ENCODE results near the gene NOTCH4.
"Not testable (repeated sequence)": the region's sequence is repeated elsewhere in the genome, so short reads cannot be mapped to it uniquely, and the experiment has no call there.

Gene NOTCH4

DNA sequence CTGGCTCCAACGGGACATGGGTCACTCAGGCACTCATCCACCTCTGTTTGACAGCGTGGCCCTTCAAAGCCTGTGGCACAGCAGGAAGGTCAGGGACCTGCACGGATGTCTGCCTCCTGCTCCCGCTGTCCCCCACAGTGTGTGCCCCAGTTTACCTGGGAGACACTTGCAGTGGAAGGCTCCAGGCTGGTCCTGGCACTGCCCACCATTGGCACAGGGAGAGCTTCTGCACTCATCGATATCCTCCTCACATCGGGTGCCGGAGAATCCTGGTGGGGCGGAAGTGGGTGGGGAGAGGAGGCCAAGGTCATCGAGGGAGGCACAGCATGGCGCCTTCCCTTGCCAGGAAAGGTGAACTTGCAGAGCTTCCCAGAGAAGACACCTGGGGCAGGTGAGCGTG lies 6.9 kb downstream of the NOTCH4 start:
- no peak for DNase-seq

DNA sequence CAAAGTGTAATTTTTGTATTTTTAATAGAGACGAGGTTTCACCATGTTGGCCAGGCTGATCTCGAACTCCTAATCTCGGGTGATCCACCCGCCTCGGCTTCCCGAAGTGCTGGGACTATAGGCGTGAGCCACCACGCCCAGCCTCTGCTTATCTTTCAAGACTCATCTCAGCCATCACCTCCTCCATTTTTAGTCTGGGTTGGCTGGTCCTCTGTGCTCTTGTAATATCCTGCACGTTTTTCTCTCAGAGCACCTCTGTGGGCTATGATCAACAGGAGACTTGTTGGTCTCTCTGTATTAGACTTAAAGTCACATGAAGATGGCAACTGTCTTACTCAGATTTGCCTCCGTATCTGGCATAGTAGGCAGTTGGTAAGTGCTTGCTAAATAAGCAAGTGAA lies 7.6 kb downstream of the NOTCH4 start:
- no peak for DNase-seq

DNA sequence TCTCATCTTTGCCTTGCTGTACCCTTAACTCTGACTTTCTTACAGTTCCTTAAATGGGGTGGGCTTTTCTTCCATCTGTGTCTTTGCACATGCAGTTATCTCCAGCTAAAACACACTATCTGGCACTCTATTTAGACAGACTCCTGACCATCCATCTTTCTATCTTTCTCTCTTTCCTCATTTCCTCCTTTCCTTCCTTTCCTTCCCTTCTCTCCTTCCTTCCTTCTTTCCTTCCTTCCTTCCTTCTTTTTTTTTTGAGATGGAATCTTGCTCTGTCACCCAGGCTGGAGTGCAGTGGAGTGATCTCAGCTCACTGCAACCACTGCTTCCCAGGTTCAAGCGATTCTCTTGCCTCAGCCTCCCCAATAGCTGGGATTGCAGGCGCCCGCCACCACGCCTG lies 8.2 kb downstream of the NOTCH4 start:
- DNase-seq = no peak

DNA sequence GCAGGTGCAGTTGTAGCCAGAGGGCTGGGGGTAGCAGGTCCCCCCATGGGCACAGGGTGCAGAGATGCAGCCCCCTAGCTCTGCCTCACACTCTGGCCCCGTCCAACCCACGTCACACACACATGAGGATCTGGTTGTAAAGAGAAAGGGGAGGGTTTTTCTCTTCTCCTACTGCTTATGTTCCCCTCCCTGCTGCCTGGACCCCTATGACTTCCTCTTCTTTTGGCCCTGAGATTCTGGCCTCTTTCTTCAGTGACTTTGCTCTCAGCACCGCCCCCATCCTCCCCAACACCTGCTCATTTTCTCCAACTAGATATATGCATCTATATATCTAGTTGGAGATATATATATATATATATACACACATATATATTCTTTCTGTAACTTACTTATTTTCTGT lies 9.7 kb downstream of the NOTCH4 start:
- no peak for DNase-seq

DNA sequence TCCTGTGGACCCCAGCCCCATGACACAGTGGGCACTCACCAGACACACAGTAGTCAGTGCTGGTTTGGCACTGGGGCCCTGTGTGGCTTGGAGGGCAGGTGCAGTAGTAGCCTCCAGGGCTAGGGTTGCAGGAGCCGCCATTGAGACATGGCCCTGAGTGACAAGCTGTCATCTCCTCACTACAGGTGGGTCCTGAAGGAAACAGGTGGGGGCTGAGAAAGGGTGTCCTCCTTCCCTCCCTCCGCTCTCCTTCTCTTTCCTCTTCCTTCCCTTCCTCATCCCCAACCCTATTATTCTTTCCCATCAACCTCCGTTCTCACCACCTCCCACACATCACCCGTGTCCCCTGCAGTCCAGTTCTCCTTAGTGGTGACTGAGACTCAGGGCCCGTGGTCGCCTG lies 10.2 kb downstream of the NOTCH4 start:
- DNase-seq = no peak

DNA sequence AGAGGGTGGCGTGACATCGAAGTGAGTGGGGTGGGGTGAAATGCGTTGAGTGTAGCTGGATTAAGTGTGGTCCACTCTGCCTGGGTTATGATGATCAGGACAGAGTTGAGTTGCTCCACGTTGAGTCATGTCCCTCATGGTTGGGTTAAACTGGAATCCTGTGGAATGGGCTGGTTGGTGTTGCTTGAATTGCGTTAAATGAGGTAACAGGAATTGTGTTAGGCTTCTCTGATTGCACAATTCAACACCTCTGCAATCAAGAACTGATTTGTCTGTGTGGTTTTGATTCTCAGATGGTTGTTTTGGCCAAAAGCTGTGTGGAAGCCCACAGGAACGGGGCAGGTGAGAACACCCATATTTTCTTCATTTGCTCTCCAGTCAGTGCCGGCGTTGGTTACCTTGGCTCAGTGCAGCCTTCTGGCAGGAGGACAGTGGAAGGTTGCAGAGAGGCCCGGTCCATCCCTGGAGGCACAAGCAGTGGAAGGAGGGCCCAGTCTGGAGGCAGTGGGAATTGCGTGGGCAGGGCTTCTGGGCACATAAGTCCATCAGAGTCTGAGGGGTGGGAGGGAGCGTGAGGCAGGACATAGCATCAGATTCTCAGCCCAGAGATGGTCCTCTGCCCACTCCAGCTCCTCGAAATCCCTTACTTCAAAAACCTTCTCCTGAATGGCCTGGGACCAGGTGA lies 11.6 kb downstream of the NOTCH4 start:
- no peak for DNase-seq

DNA sequence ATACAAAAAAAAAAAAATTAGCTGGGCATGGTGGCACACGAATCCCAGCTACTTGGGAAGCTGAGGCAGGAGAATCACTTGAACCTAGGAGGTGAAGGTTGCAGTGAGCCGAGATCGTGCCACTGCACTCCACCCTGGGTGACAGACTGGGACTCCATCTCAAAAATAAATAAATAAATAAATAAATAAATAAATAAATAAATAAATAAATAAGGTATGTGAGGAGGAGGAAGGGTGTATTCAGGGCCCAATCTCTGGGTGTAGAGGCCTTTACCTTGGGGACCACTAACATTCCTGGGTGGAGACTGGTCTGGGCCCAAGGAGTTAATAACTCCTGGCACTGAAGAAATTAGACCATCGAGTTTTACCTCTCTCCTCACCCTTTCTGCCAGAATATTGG lies 12.4 kb downstream of the NOTCH4 start:
- not testable (repeated sequence) for DNase-seq

DNA sequence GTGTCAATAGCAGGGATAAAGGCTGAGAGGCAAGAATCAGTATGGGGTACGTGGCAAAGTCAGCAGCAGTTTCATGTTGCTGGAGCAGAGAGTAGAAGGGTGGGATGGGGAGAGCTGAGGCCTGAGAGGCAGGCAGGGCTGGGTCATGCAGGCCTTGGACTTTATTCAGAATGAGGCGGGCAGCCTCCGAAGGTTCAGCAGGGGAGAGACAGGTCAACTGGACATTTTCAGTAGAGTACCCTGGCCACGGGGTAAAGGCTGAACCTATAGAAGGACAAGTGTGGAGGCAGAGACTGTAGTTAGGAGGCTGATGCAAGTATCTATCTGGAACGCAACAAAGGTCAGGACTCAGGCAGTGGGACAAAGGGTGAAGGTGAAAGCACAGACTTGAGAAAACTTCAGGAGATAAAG lies 13.7 kb downstream of the NOTCH4 start:
- DNase-seq = no peak

DNA sequence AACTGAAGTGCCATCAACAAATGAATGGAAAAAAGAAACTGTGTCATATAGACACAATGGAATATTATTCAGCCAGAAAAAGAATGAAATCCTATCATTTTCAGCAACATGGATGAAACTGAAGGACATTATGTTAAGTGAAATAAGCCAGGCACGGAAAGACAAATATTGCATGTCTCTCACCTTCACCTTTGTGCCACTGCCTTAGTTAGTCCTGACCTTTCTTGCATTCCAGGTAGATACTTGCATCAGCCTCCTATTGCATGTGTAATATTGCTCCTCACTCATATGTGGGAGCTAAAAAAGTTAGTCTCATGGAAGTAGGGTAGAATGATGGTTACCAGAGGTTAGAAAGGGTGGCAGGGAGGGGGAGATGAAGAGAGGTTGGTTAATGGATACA lies 14.9 kb downstream of the NOTCH4 start:
- DNase-seq = no peak

DNA sequence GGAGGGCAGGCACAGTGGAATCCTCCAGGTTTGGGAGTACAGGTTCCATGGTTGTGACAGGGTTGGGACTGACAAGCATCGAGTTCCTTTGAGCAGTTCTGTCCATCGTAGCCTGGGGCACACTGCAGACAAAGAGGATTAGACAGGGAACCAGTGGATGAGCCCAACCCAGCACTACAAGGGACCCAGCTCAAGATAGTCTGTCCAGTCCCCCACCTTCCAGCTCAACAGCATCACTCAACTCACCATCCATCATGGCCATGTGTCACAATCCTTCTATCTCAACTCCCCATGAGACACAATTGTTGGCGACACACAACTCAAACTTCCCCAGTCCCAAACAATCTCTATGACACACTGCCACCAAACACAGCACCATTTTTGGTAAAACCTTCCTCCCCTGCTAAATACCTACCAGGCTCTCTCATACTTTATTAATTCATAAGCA lies 19.6 kb downstream of the NOTCH4 start:
- no peak for DNase-seq

DNA sequence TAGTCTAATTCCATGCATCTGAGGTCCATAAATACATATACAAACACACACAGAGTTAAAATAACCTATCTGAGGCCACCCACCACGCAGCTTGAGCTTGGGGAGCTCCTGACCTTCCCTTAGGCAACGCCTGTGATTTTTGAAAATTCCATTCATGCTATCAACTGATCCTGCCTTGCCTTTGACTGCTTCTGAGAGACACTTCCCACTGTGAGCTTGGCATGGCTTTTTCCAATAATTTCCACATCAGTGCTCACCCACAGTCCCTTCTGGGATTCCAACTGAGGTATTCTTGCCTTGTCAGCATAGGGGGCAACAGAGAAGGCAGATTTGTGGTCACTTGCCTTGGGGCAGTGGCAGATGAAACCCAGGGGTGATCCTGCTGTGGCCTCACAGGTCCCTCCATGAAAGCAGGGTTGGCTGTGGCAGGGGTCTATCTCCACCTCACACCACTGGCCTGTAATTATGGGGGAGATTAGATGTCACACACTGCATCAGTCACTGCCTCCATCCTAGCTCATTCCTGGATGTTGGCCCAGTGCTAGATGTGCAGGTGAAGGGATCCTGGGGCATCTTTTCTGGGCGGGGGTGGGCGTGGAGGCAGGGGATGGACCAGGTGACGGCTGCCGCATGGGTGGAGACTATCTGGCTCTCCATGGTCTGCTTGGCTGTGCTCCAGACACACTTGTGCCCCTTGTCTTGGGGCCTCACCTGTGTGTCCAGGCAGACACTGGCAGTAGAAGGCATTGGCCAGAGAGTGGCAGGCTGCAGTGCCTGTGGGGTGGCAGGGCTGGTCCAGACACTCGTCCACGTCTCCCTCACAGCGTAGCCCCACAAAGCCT lies 20.2 kb downstream of the NOTCH4 start:
- DNase-seq = no peak

DNA sequence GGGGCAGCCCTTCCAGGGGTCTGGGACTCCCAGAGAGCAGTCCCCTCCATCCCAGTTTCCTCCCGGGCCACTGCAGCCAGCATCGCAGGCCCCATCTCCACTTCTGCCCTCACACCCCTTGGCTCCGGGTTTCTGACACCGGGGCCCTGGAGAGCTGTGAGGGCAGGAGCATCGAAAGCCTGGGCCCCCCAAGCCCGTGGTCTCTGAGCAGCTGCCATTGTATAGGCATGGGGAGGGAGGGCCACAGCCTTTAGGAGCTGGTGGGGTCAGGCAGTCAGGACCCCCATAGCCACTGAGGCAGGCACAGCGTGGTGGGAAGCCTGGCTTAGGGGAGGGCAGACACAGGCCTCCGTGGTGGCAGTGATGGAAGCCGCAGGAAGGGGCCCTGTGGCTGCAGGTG lies 21.7 kb downstream of the NOTCH4 start:
- DNase-seq = no peak

DNA sequence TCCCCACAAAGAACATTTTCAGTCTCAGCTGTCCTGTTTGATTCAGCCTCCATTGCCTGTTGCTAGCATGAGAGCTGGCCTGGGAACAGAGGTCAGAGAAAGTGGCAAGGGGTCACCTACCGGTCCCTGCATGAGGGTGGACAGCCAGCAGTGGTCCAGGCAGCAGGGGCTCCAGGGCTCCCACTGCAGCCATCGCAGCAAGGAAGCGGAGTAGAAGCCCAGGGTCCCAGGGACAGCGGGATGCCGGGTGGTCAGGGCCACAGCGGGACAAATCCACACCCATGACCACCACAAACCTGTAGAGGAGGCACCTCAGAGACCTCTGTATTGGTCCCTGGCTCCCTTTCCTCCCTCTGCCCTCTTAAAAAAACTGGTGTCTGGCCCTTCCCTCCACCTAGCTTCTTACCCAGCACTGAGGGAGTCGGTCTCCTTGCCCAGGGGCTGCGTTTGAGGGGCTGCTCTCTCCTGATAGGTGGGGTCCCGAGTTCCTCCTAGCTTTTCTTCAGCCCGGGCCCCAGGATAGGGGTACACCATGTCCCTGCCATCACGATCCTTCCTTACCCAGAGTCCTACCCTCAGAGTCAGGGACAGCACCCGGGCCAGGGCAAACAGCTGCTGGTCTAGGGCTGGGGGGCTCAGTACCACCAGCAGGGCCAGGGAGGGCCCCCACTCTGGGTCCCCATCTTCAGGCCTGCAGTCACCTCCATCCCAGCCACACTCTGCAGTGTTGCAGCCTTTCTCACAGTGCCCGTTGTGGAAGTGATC lies 23.0 kb downstream of the NOTCH4 start:
- no peak for DNase-seq

DNA sequence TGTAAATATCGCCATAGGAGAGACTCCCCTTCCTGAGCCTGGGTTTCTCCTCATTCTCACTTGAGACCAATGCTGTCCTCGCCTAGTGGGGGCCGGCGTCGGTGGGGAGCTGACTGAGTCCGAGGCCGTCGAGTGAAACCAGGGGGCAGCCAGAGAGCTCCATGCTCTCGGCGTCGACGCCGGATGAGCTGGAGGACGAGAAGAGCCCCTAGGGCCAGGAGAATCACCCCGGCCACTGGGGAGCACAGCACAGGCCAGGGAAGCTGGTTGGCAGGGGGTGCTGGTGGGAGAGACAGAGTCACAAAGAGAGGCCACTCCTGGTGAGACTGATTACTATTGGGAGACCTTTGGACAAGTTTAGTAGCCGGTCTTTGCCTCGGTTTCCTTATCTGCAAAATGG lies 25.0 kb downstream of the NOTCH4 start:
- no peak for DNase-seq

DNA sequence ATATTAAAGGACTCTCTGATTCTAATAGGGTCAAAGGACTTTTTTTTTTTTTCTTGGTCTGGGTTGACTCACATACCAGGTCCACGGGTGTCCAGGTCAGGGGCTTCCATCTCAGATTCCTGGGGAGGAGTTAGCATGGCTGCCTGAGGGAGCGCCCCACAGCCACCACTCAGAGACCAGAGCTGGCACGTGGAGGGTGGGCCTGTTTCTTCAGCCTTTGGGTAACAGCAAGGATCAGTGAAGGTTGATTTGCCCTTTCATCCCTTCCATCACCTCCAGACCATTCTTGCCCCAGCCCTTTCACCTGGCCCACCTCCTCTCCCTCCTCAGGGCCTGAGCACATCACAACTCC lies 25.5 kb downstream of the NOTCH4 start:
- no peak for DNase-seq

DNA sequence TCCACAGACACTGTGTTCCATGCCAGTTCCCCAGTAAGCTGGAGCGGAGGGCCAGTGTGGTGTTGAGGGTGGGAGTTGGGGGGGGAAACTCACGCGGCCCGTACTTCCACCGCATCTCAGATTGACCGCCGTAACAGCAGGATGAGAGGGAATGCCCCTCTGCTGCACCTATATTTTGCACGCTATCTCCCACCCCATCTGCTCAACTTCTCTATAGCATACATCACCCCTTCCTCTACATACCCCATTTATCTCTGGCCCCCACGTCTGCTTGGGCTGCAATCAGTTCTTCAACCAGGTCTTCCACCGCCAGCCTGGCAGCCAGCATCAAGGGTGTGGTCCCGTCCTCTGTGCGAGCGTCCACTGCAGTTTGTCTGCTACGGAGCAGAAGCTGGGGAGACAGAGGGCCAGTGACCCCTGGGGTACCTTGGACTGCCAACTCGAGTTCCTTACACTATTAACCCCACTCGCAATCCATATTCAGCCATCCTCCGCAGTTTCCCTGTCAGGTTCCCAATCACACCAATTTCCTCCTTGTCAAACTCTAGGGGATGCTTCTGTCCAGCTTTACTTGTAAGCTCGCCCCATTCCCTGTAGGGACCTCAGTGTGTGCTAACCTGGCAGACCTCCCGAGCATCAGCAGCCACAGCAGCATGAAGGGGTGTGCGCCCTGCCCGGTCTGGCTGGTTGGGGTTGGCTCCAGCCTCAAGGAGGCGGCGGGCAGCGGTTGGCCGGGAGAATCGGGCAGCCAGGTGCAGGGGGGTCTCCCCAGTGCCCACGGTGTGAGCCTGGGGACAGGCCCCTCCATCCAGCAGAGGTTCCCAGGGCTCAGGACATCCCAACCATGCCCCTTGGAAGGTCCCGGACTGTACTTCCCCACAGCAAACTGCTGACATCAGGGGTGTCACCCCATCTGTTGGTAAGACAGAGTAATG lies 26.9 kb downstream of the NOTCH4 start:
- DNase-seq = no peak

DNA sequence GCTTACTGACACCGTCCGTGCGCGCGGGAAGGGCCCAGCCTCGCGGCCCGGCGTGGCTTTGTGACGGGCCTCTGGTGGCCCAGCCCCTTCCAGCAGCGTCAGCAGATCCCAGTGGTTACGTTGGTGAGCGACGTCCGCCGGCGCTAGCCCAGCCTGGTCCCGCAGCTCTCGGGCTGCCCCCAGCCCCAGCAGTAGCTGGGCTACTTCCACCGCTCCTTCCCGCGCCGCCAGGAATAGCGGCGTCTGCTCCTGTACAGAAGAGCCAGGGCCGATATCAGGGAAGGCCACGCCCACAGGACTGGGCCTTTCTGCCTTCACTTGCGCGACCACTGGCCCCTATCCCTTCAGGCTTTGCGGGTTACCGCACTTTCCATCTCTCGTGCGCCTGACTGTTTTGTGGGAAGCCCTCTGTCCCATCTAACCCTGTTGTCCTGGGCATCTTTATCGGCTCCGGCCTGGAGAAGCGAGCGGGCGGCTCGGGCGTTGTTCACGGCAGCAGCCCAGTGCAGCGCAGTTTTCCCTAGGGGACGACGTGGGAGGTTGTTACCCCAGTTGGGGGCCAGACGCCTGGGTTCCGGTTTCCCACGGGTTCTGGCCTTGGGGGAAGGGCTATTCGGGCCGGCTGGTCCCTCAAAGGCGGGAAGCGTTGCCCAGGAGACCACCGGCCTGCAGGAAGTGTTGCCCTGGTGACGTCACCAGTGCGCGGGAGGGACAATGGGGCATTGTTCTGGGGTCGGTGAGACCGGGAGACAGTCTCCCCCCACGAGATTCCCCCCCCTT lies 27.8 kb downstream of the NOTCH4 start:
- DNase-seq = peak; percentile 81

DNA sequence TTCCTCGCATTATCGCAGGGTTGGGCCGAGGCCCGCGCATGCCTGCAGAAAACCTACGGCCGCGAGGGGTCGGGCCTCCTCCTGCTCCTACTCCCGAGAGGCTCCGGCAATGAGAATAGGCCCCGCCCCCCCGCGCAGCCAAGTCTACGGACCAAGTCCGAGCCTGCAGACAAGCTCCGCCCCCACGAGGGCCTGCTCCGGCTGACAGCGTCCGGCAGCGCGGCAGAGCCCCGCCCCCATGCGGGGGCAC lies 28.3 kb downstream of the NOTCH4 start:
- peak; percentile 100 for DNase-seq

DNA sequence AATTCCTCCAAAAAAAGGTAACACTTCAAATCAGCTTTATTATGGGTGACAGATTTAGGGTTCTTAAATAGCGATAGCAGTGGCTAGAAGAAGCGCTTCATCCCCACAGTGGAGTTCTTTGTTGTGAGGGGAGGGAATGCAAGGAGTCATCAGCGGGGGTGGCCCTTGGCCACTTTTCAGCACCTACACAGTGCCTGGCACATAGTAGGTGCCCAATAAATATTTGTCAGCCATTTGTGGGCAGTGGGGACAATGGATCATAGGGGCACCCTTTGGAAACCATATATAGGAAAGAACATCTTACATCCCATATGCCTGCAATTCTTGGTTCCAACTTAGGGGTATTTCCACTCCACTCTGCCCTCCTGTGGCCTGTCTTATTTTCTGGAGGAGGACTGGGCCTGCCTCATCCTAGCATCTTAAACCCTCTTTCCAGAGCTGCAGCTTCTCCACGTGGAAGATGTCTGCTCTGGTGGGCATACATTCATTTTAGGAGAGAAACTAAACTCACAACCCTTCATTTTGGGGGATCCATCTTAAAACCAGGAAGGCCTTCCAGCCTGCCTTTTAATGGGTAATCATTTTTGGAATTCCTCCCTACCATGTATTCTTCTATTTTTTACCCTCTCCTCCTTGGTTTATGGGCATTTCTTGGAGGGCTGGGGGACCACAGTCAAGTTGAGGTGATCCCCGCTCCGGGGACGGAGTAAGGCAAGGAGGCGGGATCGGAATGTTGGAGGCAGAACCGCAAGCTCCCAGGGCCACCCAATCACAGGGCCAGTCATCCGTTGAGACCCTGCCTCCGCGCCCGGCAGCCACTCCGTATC lies 28.8 kb downstream of the NOTCH4 start:
- DNase-seq = no peak

DNA sequence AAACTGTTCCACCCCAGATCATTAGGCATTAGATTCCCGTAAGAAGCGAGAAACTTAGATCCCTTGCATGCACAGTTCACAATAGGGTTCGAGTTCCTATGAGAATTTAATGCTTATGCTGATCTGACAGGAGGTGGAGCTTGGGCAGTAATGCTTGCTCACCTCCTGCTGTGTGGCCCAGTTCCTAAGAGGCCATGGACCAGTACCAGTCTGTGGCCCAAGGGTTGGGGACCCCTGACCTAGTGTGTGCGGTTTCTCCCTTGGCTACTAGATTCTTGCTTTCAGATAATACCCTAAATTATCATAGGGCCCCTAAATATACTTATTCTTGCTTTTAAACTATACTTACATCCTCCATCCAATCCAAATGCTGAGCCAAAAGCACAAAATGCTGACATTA lies 29.5 kb downstream of the NOTCH4 start:
- no peak for DNase-seq

DNA sequence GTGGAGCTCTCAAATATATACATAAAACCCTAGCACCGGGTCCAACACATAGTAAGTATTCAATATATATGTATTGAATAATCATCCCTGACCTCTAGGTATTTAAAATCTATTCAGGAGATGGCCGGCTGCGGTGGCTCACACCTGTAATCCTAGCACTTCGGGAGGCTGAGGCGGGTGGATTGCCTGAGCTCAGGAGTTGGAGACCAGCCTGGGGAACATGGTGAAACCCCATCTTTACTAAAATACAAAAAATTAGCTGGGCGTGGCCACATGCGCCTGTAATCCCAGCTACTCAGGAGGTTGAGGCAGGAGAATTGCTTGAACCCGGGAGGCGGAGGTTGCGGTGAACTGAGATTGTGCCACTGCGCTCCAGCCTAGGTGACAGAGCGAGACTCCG lies 30.8 kb downstream of the NOTCH4 start:
- DNase-seq = not testable (repeated sequence)
